WERI-Rb-1 (cell line): ENCODE data around the gene ERBB3.
A peak's percentile ranks its signal among the peaks of the same experiment; 100 is the strongest.

ENCODE experiments used
- DNase-seq: peaks from one replicate; pipeline ENCODE4 v3.0.0-alpha.2; 2020
- H3K27ac ChIP-seq: fragments of 250-450 bp; sonication (Bioruptor Pico); 2 replicates; pipeline ENCODE4 v1.5.1; 2020; ENCODE audit warnings: mild to moderate bottlenecking, moderate library complexity
- H3K27me3 ChIP-seq: fragments of 250-450 bp; sonication (Bioruptor Pico); 2 replicates; pipeline ENCODE4 v1.5.1; 2021; ENCODE audit warnings: mild to moderate bottlenecking, low read depth, moderate library complexity; ENCODE audit not compliant: insufficient read depth, severe bottlenecking
- H3K36me3 ChIP-seq: fragments of 250-450 bp; sonication (Bioruptor Pico); 2 replicates; pipeline ENCODE4 v1.5.1; 2020; ENCODE audit warnings: mild to moderate bottlenecking, moderate library complexity
- H3K4me3 ChIP-seq: 2 replicates; pipeline ENCODE4 v1.5.1; 2011; ENCODE audit warnings: low read depth, mild to moderate bottlenecking, control low read depth, low read length
- H3K9me3 ChIP-seq: fragments of 250-450 bp; sonication (Bioruptor Pico); 2 replicates; pipeline ENCODE4 v1.5.1; 2021; ENCODE audit warnings: mild to moderate bottlenecking, moderate library complexity; ENCODE audit not compliant: severe bottlenecking
- CTCF ChIP-seq: IDR thresholded peaks from 2 replicates; pipeline ENCODE4 v1.5.1; 2011; ENCODE audit warnings: low read depth, mild to moderate bottlenecking, control low read depth, inconsistent platforms, low read length

ERBB3 gene

GRCh38 chr12:56082382-56082781 lies 2.4 kb downstream of the ERBB3 start:
- TF ChIP-seq CTCF: no peak
- H3K36me3 ChIP-seq: no peaks in the 10 kb centered on the region
- no peak overlapping the region for H3K27ac ChIP-seq
- no peak overlapping the region for H3K4me3 ChIP-seq
- DNase-seq: no peak
- H3K9me3 ChIP-seq: no peaks in the 10 kb centered on the region
- H3K27me3 ChIP-seq: no peaks in the 10 kb centered on the region

- Histone ChIP-seq H3K27me3 (no peaks in the 10 kb centered on the region), H3K4me3 (no peak overlapping the region), H3K36me3 (no peaks in the 10 kb centered on the region), H3K9me3 (no peaks in the 10 kb centered on the region), H3K27ac (no peak overlapping the region)
- no peak for DNase-seq
- no peak for TF ChIP-seq CTCF
Observed at GRCh38 chr12:56082967-56083366, 3.0 kb downstream of the ERBB3 start.

- no peak overlapping the region for H3K27ac ChIP-seq
- no peaks in the 10 kb centered on the region for H3K9me3 ChIP-seq
- H3K27me3 ChIP-seq: no peaks in the 10 kb centered on the region
- peak; percentile 60 for DNase-seq
- H3K4me3 ChIP-seq: no peak overlapping the region
- peak; percentile 67 for TF ChIP-seq CTCF
- H3K36me3 ChIP-seq: no peaks in the 10 kb centered on the region
Observed at GRCh38 chr12:56084958-56085543, 5.1 kb downstream of the ERBB3 start.

GRCh38 chr12:56086096-56086495 lies 6.1 kb downstream of the ERBB3 start:
- TF ChIP-seq CTCF: no peak
- H3K27me3 ChIP-seq: no peaks in the 10 kb centered on the region
- no peaks in the 10 kb centered on the region for H3K9me3 ChIP-seq
- no peak overlapping the region for H3K27ac ChIP-seq
- DNase-seq: peak; percentile 42
- no peaks in the 10 kb centered on the region for H3K36me3 ChIP-seq
- H3K4me3 ChIP-seq: no peak overlapping the region

- no peak for DNase-seq
- H3K27ac ChIP-seq: no peak overlapping the region
- H3K4me3 ChIP-seq: no peak overlapping the region
Observed at GRCh38 chr12:56086608-56087007, 6.6 kb downstream of the ERBB3 start.

More at GRCh38 chr12:56086608-56087007, 6.6 kb downstream of the ERBB3 start:
- no peaks in the 10 kb centered on the region for H3K9me3 ChIP-seq
- TF ChIP-seq CTCF: no peak
- H3K36me3 ChIP-seq: no peaks in the 10 kb centered on the region
- H3K27me3 ChIP-seq: no peaks in the 10 kb centered on the region
